HepG2 (cell line): ENCODE data around the gene PTPN2. TPM values are rescaled to one million over a fixed set of nuclear protein-coding genes. Genes with fewer than 3 reads are reported as not detected.
A peak's percentile ranks its signal among the peaks of the same experiment; 100 is the strongest.

Source experiments
- ARID2 ChIP-seq: sonication (generic); formaldehyde crosslinking; IDR thresholded peaks from 2 replicates; pipeline ENCODE4 v1.8.1; 2022; ENCODE audit warnings: mild to moderate bottlenecking, missing genetic modification reagents, borderline replicate concordance
- KLF15 ChIP-seq: sonication (generic); formaldehyde crosslinking; IDR thresholded peaks from 2 replicates; pipeline ENCODE4 v1.8.1; 2023; ENCODE audit warnings: borderline replicate concordance, mild to moderate bottlenecking, inconsistent platforms, missing genetic modification reagents, mixed read lengths
- NCOA2 ChIP-seq: sonication (generic); formaldehyde crosslinking; IDR thresholded peaks from 2 replicates; pipeline ENCODE4 v1.8.0; 2022; ENCODE audit warnings: inconsistent platforms
- NKX3-1 ChIP-seq: sonication (generic); formaldehyde crosslinking; IDR thresholded peaks from 2 replicates; pipeline ENCODE4 v1.5.0; 2020; ENCODE audit warnings: missing genetic modification reagents
- NR2F6 ChIP-seq, 2 experiments: IDR thresholded peaks; 2 replicates each; pipeline ENCODE4 v1.6.1; 2016; ENCODE audit warnings: antibody characterized with exemption in 1 of 2, mild to moderate bottlenecking in 1 of 2
- PHF8 ChIP-seq: sonication (generic); formaldehyde crosslinking; IDR thresholded peaks from 2 replicates; pipeline ENCODE4 v1.5.0; 2020; ENCODE audit warnings: missing genetic modification reagents
- RNF2 ChIP-seq: fragments of 450-650 bp; conservative IDR thresholded peaks from 2 replicates; pipeline ENCODE4 v1.6.1; 2016; ENCODE audit warnings: low read depth
- YEATS4 ChIP-seq: sonication (generic); formaldehyde crosslinking; IDR thresholded peaks from 2 replicates; pipeline ENCODE4 v1.4.0; 2020; ENCODE audit warnings: missing genetic modification reagents, borderline replicate concordance
- ZEB1 ChIP-seq: IDR thresholded peaks from 2 replicates; pipeline ENCODE4 v1.6.1; 2012; ENCODE audit warnings: mild to moderate bottlenecking, low read depth, inconsistent platforms; ENCODE audit not compliant: insufficient replicate concordance
- ZNF451 ChIP-seq: sonication (generic); formaldehyde crosslinking; IDR thresholded peaks from 2 replicates; pipeline ENCODE4 v1.5.0; 2020; ENCODE audit warnings: mild to moderate bottlenecking, missing genetic modification reagents
- ZNF549 ChIP-seq: sonication (generic); formaldehyde crosslinking; IDR thresholded peaks from 2 replicates; pipeline ENCODE4 v1.5.0; 2020; ENCODE audit warnings: missing genetic modification reagents
- ZNF550 ChIP-seq: sonication (generic); formaldehyde crosslinking; IDR thresholded peaks from 2 replicates; pipeline ENCODE4 v1.4.0; 2020; ENCODE audit warnings: mild to moderate bottlenecking, missing genetic modification reagents, borderline replicate concordance
- ZNF567 ChIP-seq: sonication (generic); formaldehyde crosslinking; IDR thresholded peaks from 2 replicates; pipeline ENCODE4 v1.8.1; 2023; ENCODE audit warnings: mild to moderate bottlenecking, missing genetic modification reagents, borderline replicate concordance
- polyA plus RNA-seq, 8 experiments: library from polyadenylated mRNA; depleted of rRNA in 3 of 8; stranded (reverse) in 7 of 8; unstranded in 1 of 8; fragments of >200 nt; fragmentation: Illumina TruSeq in 4 of 8; extraction: Trizol in 4 of 8; gene quantifications; 2 replicates each; pipeline versions ENCODE4 v1.2.1 to v1.2.3, GENCODE V29; 2011 to 2016; ENCODE audit warnings: low read depth in 4 of 8, missing spikeins in 1 of 8, mixed read lengths in 1 of 8; ENCODE audit not compliant: insufficient read depth in 1 of 8
- total RNA-seq, 5 experiments: library from RNA; depleted of rRNA; stranded (reverse); fragments of >200 nt; fragmentation: Illumina TruSeq; extraction: Trizol; gene quantifications; 2 replicates each; pipeline ENCODE4 v1.2.3, GENCODE V29; 2016; ENCODE audit warnings: low read depth in 1 of 5
- TF ChIP-seq, protein P1 (sequence below): sonication (generic); formaldehyde crosslinking; IDR thresholded peaks from 2 replicates; pipeline ENCODE4 v1.4.0; 2020; ENCODE audit warnings: missing genetic modification reagents
- TF ChIP-seq, protein P2 (sequence below): IDR thresholded peaks from 2 replicates; pipeline ENCODE4 v1.6.1; 2016; ENCODE audit warnings: mild to moderate bottlenecking
- TF ChIP-seq, protein P3 (sequence below): sonication (generic); formaldehyde crosslinking; IDR thresholded peaks from 2 replicates; pipeline ENCODE4 v1.4.0; 2020; ENCODE audit warnings: missing genetic modification reagents
- TF ChIP-seq, protein P4 (sequence below): sonication (generic); formaldehyde crosslinking; IDR thresholded peaks from 2 replicates; pipeline ENCODE4 v1.5.0; 2020; ENCODE audit warnings: mild to moderate bottlenecking, missing genetic modification reagents
- TF ChIP-seq, protein P5 (sequence below): sonication (generic); formaldehyde crosslinking; IDR thresholded peaks from 2 replicates; pipeline ENCODE4 v1.4.0; 2020; ENCODE audit warnings: missing genetic modification reagents
- TF ChIP-seq, protein P6 (sequence below): sonication (generic); formaldehyde crosslinking; IDR thresholded peaks from 2 replicates; pipeline ENCODE4 v1.5.0; 2020; ENCODE audit warnings: missing genetic modification reagents

PTPN2 gene
- total and polyA plus RNA-seq, 2 of the 13 experiments (the other 11 are each of a cell fraction or from before 2014, with no cell fraction given): 24.9 to 41.5 TPM

DNA sequence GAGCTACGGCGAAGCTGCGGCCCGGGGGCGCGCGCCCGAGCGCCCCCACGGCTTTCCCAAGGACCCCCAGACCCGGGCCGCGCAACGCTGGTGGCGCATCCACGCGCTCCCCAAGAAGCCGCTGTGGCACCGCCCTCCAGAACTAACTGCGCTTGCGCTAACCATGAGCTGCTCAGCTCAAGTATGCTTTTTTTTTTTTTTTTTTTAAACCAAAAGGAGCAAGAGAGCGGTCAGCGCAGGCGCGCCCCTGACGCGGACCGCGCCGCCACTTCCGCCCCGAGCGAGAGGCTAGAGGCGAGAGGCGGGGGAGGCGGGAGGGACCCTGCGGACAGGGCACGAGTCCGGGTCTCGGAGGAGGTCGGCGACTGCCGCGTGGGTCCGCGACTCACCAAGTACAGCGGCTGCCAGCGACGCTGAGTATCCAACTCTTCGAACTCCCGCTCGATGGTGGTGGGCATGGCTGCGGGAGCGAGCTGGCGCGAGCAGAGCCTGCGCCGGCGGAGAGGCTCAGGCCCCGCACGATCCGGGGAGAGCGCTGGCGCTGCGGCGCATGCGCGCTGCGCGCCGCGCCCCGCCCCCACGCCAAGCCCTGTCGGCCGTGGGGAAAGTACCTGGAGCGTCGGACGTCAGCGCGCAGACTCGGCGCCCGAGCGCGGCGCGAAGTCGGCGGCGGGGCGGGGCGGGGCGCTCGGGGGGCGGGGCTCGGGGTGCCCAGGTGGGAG, at the start of gene PTPN2 (continued):
- no peak for TF ChIP-seq ARID2 (CRISPR knock-in tag)
- peak; percentile 98 for TF ChIP-seq PHF8 (CRISPR knock-in tag)
- no peak; the same call in 1 of the 2 replicates for TF ChIP-seq NCOA2 (CRISPR knock-in tag)
- TF ChIP-seq, protein P1, sequence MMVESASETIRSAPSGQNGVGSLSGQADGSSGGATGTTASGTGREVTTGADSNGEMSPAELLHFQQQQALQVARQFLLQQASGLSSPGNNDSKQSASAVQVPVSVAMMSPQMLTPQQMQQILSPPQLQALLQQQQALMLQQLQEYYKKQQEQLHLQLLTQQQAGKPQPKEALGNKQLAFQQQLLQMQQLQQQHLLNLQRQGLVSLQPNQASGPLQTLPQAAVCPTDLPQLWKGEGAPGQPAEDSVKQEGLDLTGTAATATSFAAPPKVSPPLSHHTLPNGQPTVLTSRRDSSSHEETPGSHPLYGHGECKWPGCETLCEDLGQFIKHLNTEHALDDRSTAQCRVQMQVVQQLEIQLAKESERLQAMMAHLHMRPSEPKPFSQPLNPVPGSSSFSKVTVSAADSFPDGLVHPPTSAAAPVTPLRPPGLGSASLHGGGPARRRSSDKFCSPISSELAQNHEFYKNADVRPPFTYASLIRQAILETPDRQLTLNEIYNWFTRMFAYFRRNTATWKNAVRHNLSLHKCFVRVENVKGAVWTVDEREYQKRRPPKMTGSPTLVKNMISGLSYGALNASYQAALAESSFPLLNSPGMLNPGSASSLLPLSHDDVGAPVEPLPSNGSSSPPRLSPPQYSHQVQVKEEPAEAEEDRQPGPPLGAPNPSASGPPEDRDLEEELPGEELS (CRISPR knock-in tag): 0 out of 2 replicates have a peak, but pooled peaks have one; percentile 35
- TF ChIP-seq, protein P2, sequence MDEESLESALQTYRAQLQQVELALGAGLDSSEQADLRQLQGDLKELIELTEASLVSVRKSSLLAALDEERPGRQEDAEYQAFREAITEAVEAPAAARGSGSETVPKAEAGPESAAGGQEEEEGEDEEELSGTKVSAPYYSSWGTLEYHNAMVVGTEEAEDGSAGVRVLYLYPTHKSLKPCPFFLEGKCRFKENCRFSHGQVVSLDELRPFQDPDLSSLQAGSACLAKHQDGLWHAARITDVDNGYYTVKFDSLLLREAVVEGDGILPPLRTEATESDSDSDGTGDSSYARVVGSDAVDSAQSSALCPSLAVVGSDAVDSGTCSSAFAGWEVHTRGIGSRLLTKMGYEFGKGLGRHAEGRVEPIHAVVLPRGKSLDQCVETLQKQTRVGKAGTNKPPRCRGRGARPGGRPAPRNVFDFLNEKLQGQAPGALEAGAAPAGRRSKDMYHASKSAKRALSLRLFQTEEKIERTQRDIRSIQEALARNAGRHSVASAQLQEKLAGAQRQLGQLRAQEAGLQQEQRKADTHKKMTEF (CRISPR knock-in tag): peak; percentile 92
- peak; percentile 64; the same call in 1 of the 2 replicates for TF ChIP-seq NKX3-1 (CRISPR knock-in tag)
- TF ChIP-seq ZNF549 (CRISPR knock-in tag): no peak
- 0 out of 2 replicates have a peak, but pooled peaks have one; percentile 46 for TF ChIP-seq KLF15 (CRISPR knock-in tag)
- no peak for TF ChIP-seq ZNF567
- no peak for TF ChIP-seq ZEB1
- TF ChIP-seq ZNF451 (CRISPR knock-in tag): peak; percentile 67; the same call in 1 of the 2 replicates
- TF ChIP-seq, protein P3, sequence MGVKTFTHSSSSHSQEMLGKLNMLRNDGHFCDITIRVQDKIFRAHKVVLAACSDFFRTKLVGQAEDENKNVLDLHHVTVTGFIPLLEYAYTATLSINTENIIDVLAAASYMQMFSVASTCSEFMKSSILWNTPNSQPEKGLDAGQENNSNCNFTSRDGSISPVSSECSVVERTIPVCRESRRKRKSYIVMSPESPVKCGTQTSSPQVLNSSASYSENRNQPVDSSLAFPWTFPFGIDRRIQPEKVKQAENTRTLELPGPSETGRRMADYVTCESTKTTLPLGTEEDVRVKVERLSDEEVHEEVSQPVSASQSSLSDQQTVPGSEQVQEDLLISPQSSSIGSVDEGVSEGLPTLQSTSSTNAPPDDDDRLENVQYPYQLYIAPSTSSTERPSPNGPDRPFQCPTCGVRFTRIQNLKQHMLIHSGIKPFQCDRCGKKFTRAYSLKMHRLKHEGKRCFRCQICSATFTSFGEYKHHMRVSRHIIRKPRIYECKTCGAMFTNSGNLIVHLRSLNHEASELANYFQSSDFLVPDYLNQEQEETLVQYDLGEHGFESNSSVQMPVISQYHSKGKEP: peak; percentile 49; the same call in 1 of the 2 replicates
- TF ChIP-seq, protein P4, sequence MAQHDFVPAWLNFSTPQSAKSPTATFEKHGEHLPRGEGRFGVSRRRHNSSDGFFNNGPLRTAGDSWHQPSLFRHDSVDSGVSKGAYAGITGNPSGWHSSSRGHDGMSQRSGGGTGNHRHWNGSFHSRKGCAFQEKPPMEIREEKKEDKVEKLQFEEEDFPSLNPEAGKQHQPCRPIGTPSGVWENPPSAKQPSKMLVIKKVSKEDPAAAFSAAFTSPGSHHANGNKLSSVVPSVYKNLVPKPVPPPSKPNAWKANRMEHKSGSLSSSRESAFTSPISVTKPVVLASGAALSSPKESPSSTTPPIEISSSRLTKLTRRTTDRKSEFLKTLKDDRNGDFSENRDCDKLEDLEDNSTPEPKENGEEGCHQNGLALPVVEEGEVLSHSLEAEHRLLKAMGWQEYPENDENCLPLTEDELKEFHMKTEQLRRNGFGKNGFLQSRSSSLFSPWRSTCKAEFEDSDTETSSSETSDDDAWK (CRISPR knock-in tag): no peak
- peak; percentile 97 for TF ChIP-seq YEATS4 (CRISPR knock-in tag)
- TF ChIP-seq, protein P5, sequence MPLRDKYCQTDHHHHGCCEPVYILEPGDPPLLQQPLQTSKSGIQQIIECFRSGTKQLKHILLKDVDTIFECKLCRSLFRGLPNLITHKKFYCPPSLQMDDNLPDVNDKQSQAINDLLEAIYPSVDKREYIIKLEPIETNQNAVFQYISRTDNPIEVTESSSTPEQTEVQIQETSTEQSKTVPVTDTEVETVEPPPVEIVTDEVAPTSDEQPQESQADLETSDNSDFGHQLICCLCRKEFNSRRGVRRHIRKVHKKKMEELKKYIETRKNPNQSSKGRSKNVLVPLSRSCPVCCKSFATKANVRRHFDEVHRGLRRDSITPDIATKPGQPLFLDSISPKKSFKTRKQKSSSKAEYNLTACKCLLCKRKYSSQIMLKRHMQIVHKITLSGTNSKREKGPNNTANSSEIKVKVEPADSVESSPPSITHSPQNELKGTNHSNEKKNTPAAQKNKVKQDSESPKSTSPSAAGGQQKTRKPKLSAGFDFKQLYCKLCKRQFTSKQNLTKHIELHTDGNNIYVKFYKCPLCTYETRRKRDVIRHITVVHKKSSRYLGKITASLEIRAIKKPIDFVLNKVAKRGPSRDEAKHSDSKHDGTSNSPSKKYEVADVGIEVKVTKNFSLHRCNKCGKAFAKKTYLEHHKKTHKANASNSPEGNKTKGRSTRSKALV (CRISPR knock-in tag): peak; percentile 32; the same call in 1 of the 2 replicates
- 0 out of 2 replicates have a peak, but pooled peaks have one; percentile 45 for TF ChIP-seq ZNF550 (CRISPR knock-in tag)
- TF ChIP-seq RNF2: peak; percentile 77; the same call in 1 of the 2 replicates
- TF ChIP-seq, protein P6, sequence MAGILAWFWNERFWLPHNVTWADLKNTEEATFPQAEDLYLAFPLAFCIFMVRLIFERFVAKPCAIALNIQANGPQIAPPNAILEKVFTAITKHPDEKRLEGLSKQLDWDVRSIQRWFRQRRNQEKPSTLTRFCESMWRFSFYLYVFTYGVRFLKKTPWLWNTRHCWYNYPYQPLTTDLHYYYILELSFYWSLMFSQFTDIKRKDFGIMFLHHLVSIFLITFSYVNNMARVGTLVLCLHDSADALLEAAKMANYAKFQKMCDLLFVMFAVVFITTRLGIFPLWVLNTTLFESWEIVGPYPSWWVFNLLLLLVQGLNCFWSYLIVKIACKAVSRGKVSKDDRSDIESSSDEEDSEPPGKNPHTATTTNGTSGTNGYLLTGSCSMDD (CRISPR knock-in tag): no peak
- TF ChIP-seq NR2F6 (IDR thresholded peaks at IDR 0.05): no peak
- peak; percentile 39 for TF ChIP-seq NR2F6 (CRISPR knock-in tag; IDR thresholded peaks at IDR 0.05)
